ENCODE measurements around the gene PLAGL2.
A peak's percentile ranks its signal among the peaks of the same experiment; 100 is the strongest.
"Not testable (repeated sequence)": the region's sequence is repeated elsewhere in the genome, so short reads cannot be mapped to it uniquely, and the experiment has no call there.

PLAGL2 gene

GRCh38 chr20:32204205-32205109 lies 3.1 kb downstream of the PLAGL2 start:
- DNase-seq (ENCODE audit: low read depth in 2 of 2): peak in 1 of 2 donors; percentile 44

GRCh38 chr20:32203356-32204204 lies 4.0 kb downstream of the PLAGL2 start:
- DNase-seq (ENCODE audit: low read depth in 2 of 2): no peak

- DNase-seq (ENCODE audit: low read depth in 2 of 2): no peak
These were observed 5.6 kb downstream of the PLAGL2 start for GRCh38 chr20:32201977-32202363.

GRCh38 chr20:32201296-32201976 lies 6.1 kb downstream of the PLAGL2 start:
- DNase-seq (ENCODE audit: low read depth in 2 of 2): no peak

GRCh38 chr20:32199006-32199405 lies 8.5 kb downstream of the PLAGL2 start:
- DNase-seq (ENCODE audit: low read depth in 2 of 2): no peak

GRCh38 chr20:32197136-32197535 lies 10.4 kb downstream of the PLAGL2 start:
- DNase-seq (ENCODE audit: low read depth in 2 of 2): not testable (repeated sequence)

- DNase-seq (ENCODE audit: low read depth in 2 of 2): not testable (repeated sequence)
These were observed 10.9 kb downstream of the PLAGL2 start for GRCh38 chr20:32196613-32197012.

GRCh38 chr20:32195581-32195980 lies 12.0 kb downstream of the PLAGL2 start:
- no peak for DNase-seq (ENCODE audit: low read depth in 2 of 2)

GRCh38 chr20:32193996-32194395 lies 13.5 kb downstream of the PLAGL2 start:
- DNase-seq (ENCODE audit: low read depth in 2 of 2): no peak

- not testable (repeated sequence) for DNase-seq (ENCODE audit: low read depth in 2 of 2)
These were observed 14.2 kb downstream of the PLAGL2 start for GRCh38 chr20:32193336-32193735.

- no peak for DNase-seq (ENCODE audit: low read depth in 2 of 2)
These were observed 14.8 kb downstream of the PLAGL2 start for GRCh38 chr20:32192698-32193097.

GRCh38 chr20:32191873-32192272 lies 15.7 kb downstream of the PLAGL2 start:
- DNase-seq (ENCODE audit: low read depth in 2 of 2): no peak

GRCh38 chr20:32191422-32191821 lies 16.1 kb downstream of the PLAGL2 start:
- DNase-seq (ENCODE audit: low read depth in 2 of 2): no peak

GRCh38 chr20:32190616-32191415 lies 16.7 kb downstream of the PLAGL2 start:
- DNase-seq (ENCODE audit: low read depth in 2 of 2): no peak

- no peak for DNase-seq (ENCODE audit: low read depth in 2 of 2)
These were observed 17.6 kb downstream of the PLAGL2 start for GRCh38 chr20:32189691-32190615.

GRCh38 chr20:32189123-32189410 lies 18.5 kb downstream of the PLAGL2 start:
- DNase-seq (ENCODE audit: low read depth in 2 of 2): no peak

GRCh38 chr20:32188376-32189122 lies 19.0 kb downstream of the PLAGL2 start:
- no peak for DNase-seq (ENCODE audit: low read depth in 2 of 2)

GRCh38 chr20:32186506-32186905 lies 21.0 kb downstream of the PLAGL2 start:
- no peak for DNase-seq (ENCODE audit: low read depth in 2 of 2)

GRCh38 chr20:32184961-32185603 lies 22.5 kb downstream of the PLAGL2 start:
- DNase-seq (ENCODE audit: low read depth in 2 of 2): no peak

All from activated CD8-positive, alpha-beta memory T cell treated with anti-CD3 and anti-CD28 coated beads for 4 hours (primary cell).